Ishikawa (cell line): ENCODE measurements around the gene CHST15.

Experiments used
- CEBPB ChIP-seq: IDR thresholded peaks from 2 replicates; pipeline ENCODE4 v1.6.1; 2012
- ZBTB7A ChIP-seq: IDR thresholded peaks from 2 replicates; pipeline ENCODE4 v1.6.1; 2012; ENCODE audit warnings: low read depth
- TF ChIP-seq, protein P1 (sequence below): IDR thresholded peaks from 2 replicates; pipeline ENCODE4 v1.6.1; 2012; ENCODE audit warnings: low read depth, mild to moderate bottlenecking

GRCh38 chr10:124095096-124095495 is 1.7 kb upstream of the CHST15 start:
- TF ChIP-seq ZBTB7A (no peak), CEBPB (no peak)
- TF ChIP-seq, protein P1, sequence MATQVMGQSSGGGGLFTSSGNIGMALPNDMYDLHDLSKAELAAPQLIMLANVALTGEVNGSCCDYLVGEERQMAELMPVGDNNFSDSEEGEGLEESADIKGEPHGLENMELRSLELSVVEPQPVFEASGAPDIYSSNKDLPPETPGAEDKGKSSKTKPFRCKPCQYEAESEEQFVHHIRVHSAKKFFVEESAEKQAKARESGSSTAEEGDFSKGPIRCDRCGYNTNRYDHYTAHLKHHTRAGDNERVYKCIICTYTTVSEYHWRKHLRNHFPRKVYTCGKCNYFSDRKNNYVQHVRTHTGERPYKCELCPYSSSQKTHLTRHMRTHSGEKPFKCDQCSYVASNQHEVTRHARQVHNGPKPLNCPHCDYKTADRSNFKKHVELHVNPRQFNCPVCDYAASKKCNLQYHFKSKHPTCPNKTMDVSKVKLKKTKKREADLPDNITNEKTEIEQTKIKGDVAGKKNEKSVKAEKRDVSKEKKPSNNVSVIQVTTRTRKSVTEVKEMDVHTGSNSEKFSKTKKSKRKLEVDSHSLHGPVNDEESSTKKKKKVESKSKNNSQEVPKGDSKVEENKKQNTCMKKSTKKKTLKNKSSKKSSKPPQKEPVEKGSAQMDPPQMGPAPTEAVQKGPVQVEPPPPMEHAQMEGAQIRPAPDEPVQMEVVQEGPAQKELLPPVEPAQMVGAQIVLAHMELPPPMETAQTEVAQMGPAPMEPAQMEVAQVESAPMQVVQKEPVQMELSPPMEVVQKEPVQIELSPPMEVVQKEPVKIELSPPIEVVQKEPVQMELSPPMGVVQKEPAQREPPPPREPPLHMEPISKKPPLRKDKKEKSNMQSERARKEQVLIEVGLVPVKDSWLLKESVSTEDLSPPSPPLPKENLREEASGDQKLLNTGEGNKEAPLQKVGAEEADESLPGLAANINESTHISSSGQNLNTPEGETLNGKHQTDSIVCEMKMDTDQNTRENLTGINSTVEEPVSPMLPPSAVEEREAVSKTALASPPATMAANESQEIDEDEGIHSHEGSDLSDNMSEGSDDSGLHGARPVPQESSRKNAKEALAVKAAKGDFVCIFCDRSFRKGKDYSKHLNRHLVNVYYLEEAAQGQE, result no peak
